Islet precursor cell (in vitro differentiated cells): Measurements from ENCODE around the gene MKRN1.
"Not testable (repeated sequence)": the region's sequence is repeated elsewhere in the genome, so short reads cannot be mapped to it uniquely, and the experiment has no call there.

Source experiments
- DNase-seq: peaks from one replicate; pipeline ENCODE4 v3.0.0-alpha.2; 2018

The MKRN1 gene

DNA sequence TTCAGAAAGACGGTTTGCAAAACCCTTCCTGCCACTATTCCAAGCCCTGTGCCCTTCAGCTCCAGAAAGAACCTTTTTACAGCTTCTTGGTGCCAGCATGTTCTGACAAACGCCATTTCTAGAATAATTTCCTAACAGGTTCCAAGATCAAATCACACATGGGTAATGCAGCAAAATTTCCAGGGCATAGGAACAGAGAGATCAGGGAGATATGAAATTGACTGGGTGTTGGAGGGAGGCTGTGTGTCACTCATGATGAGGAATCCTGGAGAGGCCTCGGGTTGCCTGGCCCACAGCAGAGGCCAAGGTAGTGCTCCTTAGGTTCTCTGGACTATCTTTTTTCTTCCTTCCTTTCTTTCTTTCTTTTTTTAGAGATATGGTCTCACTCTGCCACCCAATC is 45.9 kb downstream of the MKRN1 start:
- no peak for DNase-seq

GRCh38 chr7:140426130-140426529 is 53.2 kb downstream of the MKRN1 start:
- DNase-seq: no peak

DNA sequence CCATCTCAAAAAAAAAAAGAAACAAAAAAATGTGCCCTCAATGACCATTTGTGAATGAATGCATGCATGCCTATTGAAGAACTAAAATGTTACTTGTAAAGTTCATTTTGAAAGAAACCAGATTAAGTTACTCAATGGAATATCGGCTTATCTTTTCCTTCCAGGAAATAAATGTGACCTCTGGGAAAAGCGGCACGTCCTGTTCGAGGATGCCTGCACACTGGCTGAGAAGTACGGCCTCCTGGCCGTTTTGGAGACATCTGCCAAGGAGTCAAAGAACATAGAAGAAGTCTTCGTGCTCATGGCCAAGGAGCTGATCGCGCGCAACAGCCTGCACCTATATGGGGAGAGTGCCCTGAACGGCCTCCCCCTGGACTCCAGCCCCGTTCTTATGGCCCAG is 53.6 kb downstream of the MKRN1 start:
- DNase-seq: no peak

- no peak for DNase-seq
Observed at GRCh38 chr7:140423501-140423900, 55.8 kb downstream of the MKRN1 start.

DNA sequence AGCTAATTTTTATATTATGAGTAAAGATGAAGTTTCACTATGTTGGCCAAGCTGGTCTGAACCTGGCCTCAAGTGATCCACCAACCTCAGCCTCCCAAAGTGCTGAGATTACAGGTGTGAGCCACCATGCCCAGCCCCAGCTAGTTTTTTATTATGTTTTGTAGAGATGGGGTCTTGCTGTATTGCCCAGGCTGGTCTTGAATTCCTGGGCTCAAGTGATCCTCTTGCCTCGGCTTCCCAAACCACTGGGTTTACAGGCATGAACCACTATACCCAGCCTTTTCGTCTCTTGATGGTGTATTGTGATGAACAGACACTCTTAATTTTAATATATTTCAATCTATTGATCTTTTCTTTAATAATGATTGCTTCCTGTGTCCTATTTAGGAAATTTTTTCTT is 57.8 kb downstream of the MKRN1 start:
- DNase-seq: no peak

GRCh38 chr7:140418653-140419052 is 60.7 kb downstream of the MKRN1 start:
- no peak for DNase-seq

DNA sequence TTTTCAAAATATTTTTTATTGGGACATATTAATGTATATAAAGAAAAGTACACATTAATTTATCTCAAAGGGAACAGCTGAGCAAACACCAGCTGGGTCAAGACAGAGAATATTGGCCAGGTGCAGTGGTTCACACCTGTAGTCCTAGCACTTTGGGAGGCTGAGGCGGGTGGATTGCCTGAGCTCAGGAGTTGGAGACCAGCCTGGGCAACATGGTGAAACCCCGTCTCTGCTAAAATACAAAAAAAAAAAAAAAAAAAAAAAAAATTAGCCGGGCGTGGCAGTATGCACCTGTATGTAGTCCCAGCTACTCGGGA is 61.2 kb downstream of the MKRN1 start:
- DNase-seq: not testable (repeated sequence)

GRCh38 chr7:140417456-140418155 is 61.7 kb downstream of the MKRN1 start:
- no peak for DNase-seq

- no peak for DNase-seq
Observed at GRCh38 chr7:140416560-140416959, 62.7 kb downstream of the MKRN1 start.

DNA sequence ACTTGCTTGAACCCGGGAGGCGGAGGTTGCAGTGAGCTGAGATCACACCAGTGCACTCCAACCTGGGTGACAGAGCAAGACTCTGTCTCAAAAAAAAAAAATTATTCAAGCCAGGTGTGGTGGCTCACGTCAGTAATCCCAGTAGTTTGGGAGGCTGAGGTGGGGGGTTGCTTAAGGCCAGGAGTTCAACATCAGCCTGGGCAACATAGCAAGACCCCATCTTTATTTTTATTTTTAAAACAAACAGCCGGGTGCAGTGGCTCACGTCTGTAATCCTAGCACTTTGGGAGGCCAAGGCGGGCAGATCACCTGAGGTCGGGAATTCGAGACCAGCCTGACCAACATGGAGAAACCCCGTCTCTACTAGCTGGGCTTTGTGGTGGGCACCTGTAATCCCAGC is 63.5 kb downstream of the MKRN1 start:
- DNase-seq: not testable (repeated sequence)

GRCh38 chr7:140415361-140415760 is 63.9 kb downstream of the MKRN1 start:
- DNase-seq: no peak

- no peak for DNase-seq
Observed at GRCh38 chr7:140404565-140405065, 74.7 kb downstream of the MKRN1 start.

DNA sequence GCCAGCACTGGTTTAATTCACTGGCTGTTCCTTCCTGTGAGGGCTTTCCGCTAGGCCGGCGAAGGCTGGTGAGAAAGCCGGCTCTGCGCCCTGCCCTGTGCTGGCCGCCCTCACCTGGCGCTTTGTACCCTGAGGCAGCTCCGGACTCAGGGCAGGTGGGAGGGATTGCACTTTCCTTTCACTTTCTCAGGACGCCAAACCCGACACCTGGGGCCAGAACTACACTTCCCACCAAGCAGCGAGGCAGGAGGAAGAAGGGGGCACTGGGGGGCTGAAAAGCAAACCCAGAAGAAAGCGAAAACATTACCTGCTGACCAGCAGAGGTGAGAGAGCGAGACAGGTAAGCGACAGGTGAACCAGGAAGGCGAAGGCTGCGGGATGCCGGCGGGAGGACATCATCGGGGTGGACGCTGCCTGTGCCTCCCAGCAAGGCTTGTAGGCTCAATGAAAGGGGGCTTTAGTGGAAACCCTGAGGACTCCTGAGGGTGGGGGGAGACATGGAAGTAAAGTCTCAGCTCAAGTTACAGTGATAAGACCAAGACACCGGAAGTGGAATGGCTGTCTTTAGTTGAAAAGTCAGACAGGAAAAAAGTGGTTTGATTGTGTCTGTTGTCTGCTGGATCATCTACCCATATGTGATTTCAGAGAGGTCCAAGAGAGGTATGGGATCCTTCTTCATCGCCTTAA is 75.3 kb downstream of the MKRN1 start, which contains the start of gene RAB19:
Gene RAB19, plus strand, starts transcription at position 181 of the 687 bp plus-strand sequence. CDS start 3,589 bp downstream, outside the sequence.
- DNase-seq: peak; percentile 80
